Epithelial cell of esophagus (primary cell): ENCODE measurements around the gene CFAP97D2.

Experiments used
- DNase-seq: peaks from one replicate; pipeline ENCODE4 v3.0.0; 2010; ENCODE audit warnings: low read depth
- H3K4me3 ChIP-seq: 2 replicates; pipeline ENCODE4 v1.5.1; 2011; ENCODE audit warnings: mild to moderate bottlenecking, low read length, control low read depth
- CTCF ChIP-seq: IDR thresholded peaks from 2 replicates; pipeline ENCODE4 v1.5.1; 2011; ENCODE audit warnings: low read depth, mild to moderate bottlenecking, low read length, control low read depth, inconsistent platforms; ENCODE audit not compliant: insufficient read depth; ENCODE audit errors: missing control alignments

The CFAP97D2 gene

GRCh38 chr13:114134111-114134943 lies 44.7 kb upstream of the CFAP97D2 start:
- no peak for DNase-seq
- TF ChIP-seq CTCF, result no peak
- H3K4me3 ChIP-seq, result no peak overlapping the region

GRCh38 chr13:114134944-114135610 lies 44.0 kb upstream of the CFAP97D2 start:
- TF ChIP-seq CTCF, result no peak
- no peak for DNase-seq
- no peak overlapping the region for H3K4me3 ChIP-seq

- no peak for DNase-seq
- TF ChIP-seq CTCF, result no peak
- H3K4me3 ChIP-seq, result no peak overlapping the region
Measured at GRCh38 chr13:114135731-114136171, 43.3 kb upstream of the CFAP97D2 start.

- DNase-seq, result no peak
- no peak overlapping the region for H3K4me3 ChIP-seq
- TF ChIP-seq CTCF, result no peak
Measured at GRCh38 chr13:114136576-114136975, 42.5 kb upstream of the CFAP97D2 start.

- H3K4me3 ChIP-seq, result no peak overlapping the region
- no peak for DNase-seq
Measured at GRCh38 chr13:114140131-114140905, 38.7 kb upstream of the CFAP97D2 start.

GRCh38 chr13:114140906-114141250 lies 38.2 kb upstream of the CFAP97D2 start:
- no peak for TF ChIP-seq CTCF
- H3K4me3 ChIP-seq, result no peak overlapping the region
- DNase-seq, result no peak

More at GRCh38 chr13:114140131-114140905, 38.7 kb upstream of the CFAP97D2 start:
- no peak for TF ChIP-seq CTCF
